BJ (cell line): Measurements from ENCODE around the gene ATAD1. TPM values are rescaled to one million over a fixed set of nuclear protein-coding genes. Genes with fewer than 3 reads are reported as not detected.

Experiments
- CTCF ChIA-PET: fragments of 350-600 bp; formaldehyde crosslinking; extraction: SDS; loops from one replicate; lab custom pipeline; 2021; ENCODE audit warnings: antibody characterized with exemption, inconsistent platforms; lab: Yijun Ruan, JAX
- POLR2A ChIA-PET: fragments of 300-600 bp; sonication (Branson Sonifier 250); formaldehyde crosslinking; extraction: SDS; loops from one replicate; lab custom pipeline; 2021; ENCODE audit warnings: antibody characterized with exemption; lab: Charles Lee
- DNase-seq: peaks from one replicate; pipeline ENCODE4 v3.0.0-alpha.2; 2011; ENCODE audit warnings: low read depth
- H3K27me3 ChIP-seq: 2 replicates; pipeline ENCODE4 v1.6.0; 2011; ENCODE audit warnings: low read length; ENCODE audit not compliant: control insufficient read depth, insufficient read depth
- H3K36me3 ChIP-seq: 2 replicates; pipeline ENCODE4 v1.5.1; 2011; ENCODE audit warnings: low read length; ENCODE audit not compliant: control insufficient read depth, insufficient read depth
- H3K4me3 ChIP-seq: 2 replicates; pipeline ENCODE4 v1.5.1; 2011; ENCODE audit warnings: low read depth, mild to moderate bottlenecking, control low read depth, low read length
- CTCF ChIP-seq: IDR thresholded peaks from 2 replicates; pipeline ENCODE4 v1.5.1; 2011; ENCODE audit warnings: low read depth, mild to moderate bottlenecking, control low read depth, inconsistent platforms, low read length, moderate library complexity; ENCODE audit not compliant: insufficient read depth
- polyA plus RNA-seq: library from polyadenylated mRNA; depleted of rRNA; stranded (reverse); fragments of >200 nt; gene quantifications from 2 replicates; pipeline ENCODE4 v1.2.3, GENCODE V29; 2011; rRNA removed
- small RNA-seq: library from RNA; depleted of rRNA; stranded (forward); fragments of <200 nt; gene quantifications from one replicate; pipeline ENCODE3, GENCODE V24; 2012; ENCODE audit warnings: low replicate concordance, low read depth; ENCODE audit not compliant: insufficient read length

The ATAD1 gene
- polyA plus RNA-seq, 1 experiment = 13.7 TPM

DNA sequence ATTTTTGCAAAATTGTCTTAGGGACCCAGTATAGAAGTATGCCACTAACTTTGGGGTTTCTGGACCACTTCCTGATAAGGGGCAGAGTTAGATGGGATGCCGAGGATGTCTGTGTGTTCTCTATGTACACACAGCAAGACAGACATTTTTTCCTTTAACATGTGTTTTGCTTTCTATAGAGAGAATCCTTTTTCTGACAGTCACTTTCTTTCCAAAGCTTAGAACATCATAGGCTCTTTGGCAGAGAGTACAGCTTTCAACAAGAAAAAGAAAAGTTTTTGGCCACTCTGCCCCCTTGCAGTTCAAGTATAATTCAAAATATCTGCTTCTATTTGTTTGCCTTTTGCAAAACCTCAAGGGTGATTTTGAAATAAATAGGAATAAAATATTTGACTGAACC is 114.3 kb downstream of the ATAD1 start:
- ChIA-PET POLR2A (no interaction called here), CTCF (no interaction called here)
- no peak for DNase-seq

GRCh38 chr10:87702973-87703294 is 115.1 kb downstream of the ATAD1 start:
- no peak for TF ChIP-seq CTCF
- H3K36me3 ChIP-seq = no peaks in the 10 kb centered on the region
- no peaks in the 10 kb centered on the region for H3K27me3 ChIP-seq
- DNase-seq = no peak
- no peak overlapping the region for H3K4me3 ChIP-seq
- ChIA-PET CTCF (no interaction called here), POLR2A (no interaction called here)

More for the DNA sequence above, 114.3 kb downstream of the ATAD1 start:
- no peak for TF ChIP-seq CTCF
- Histone ChIP-seq H3K27me3 (no peaks in the 10 kb centered on the region), H3K4me3 (no peak overlapping the region), H3K36me3 (no peaks in the 10 kb centered on the region)

- POLR2A ChIA-PET = interaction anchor here (0.5 kb wide), 1 partner anchor 9 kb away, joined by 5 read pairs; no protein-coding TSS in a partner anchor
Measured at GRCh38 chr10:87702260-87702972, 115.6 kb downstream of the ATAD1 start.

More at GRCh38 chr10:87702260-87702972, 115.6 kb downstream of the ATAD1 start:
- Histone ChIP-seq H3K4me3 (no peak overlapping the region), H3K27me3 (no peaks in the 10 kb centered on the region), H3K36me3 (no peaks in the 10 kb centered on the region)
- CTCF ChIA-PET = interaction anchor here (1.2 kb wide), 1 partner anchor 164 kb away, joined by 3 read pairs; no protein-coding TSS in a partner anchor
- no peak for TF ChIP-seq CTCF
- DNase-seq = no peak

Small RNA genes lying within 50 kb of the gene (small RNA-seq; reads per million reads assigned to genes)
- not detected for gene RN7SL78P

Other genes starting within 250 kb of the ATAD1 start
- 133 and 136 TPM in 2 replicates for gene PAPSS2, start 158.3 kb downstream of the ATAD1 start, polyA plus RNA-seq
- gene KLLN, start 45.3 kb upstream of the ATAD1 start, polyA plus RNA-seq = 0.42 and 0.44 TPM in 2 replicates
- 29.6 and 66.9 TPM in 2 replicates for gene PTEN, start 45.4 kb upstream of the ATAD1 start, polyA plus RNA-seq